Stromal cell of bone marrow (primary cell): ENCODE data around the gene SHISA7.

Experiments used
- DNase-seq: peaks from one replicate; pipeline ENCODE4 v3.0.0-alpha.2; 2012; ENCODE audit warnings: low read depth

The SHISA7 gene

DNA sequence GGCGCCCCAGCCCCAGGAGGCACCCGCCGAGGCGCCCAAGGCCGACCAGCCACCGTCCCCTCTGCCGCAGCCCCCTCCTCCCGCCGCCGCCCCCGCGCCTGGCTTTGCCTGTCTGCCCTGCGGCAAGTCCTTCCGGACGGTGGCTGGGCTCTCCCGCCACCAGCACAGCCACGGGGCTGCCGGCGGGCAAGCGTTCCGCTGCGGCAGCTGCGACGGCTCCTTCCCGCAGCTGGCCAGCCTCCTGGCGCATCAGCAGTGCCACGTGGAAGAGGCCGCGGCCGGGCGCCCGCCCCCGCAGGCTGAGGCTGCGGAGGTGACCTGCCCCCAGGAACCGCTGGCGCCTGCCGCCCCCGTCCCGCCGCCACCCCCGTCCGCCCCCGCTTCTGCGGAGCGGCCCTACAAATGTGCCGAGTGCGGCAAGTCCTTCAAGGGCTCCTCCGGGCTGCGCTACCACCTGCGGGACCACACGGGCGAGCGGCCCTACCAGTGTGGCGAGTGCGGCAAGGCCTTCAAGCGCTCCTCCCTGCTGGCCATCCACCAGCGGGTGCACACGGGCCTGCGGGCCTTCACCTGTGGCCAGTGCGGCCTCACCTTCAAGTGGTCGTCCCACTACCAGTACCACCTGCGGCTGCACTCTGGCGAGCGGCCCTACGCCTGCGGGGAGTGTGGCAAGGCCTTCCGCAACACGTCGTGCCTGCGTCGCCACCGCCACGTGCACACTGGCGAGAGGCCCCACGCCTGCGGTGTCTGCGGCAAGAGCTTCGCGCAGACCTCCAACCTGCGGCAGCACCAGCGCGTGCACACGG is 39.3 kb upstream of the SHISA7 start:
- DNase-seq, result no peak

- DNase-seq, result no peak
Observed at GRCh38 chr19:55481794-55482155, 38.7 kb upstream of the SHISA7 start.

GRCh38 chr19:55481148-55481793 is 38.2 kb upstream of the SHISA7 start:
- DNase-seq, result no peak

- DNase-seq, result no peak
Observed at GRCh38 chr19:55479451-55480230, 36.5 kb upstream of the SHISA7 start.

DNA sequence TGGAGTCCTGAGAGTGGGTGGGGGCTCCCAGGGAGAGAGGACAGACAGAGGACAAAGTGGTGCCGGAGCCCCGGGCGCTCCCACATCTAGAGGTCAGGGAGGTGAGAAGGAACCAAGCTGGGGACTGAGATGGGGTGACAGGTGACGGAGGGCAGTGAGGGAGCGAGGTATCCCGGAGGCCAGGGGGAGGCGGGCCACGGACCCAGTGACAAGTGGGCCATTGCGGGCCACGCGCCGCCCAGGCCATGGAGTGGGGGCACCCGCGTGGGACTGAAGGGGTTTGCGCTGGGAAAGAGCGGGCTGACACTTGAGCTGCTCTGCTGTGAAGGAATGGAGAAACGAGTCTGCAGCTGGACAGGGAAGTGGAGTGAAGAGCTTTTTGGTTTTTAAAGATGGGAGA is 35.9 kb upstream of the SHISA7 start:
- DNase-seq, result no peak

DNA sequence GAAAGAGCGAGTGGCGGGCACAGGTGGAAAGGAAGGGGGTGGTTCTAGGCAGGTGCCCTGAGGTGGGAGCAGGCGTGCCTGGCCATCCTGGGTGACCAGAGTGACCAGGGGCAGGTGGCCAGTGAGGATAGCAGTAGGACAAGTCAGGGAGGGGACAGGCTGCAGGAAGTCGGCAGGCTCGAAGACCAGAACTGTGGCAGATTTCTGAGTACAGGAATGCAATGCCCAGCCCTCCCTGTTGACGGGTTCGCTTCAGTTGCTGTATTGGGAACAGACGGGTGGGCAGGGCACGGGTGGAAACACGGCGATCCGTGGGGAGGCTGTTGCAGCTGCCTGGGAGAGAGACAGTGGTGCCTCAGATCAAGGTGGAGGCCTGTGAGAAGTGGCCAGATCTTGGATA is 35.3 kb upstream of the SHISA7 start:
- no peak for DNase-seq

DNA sequence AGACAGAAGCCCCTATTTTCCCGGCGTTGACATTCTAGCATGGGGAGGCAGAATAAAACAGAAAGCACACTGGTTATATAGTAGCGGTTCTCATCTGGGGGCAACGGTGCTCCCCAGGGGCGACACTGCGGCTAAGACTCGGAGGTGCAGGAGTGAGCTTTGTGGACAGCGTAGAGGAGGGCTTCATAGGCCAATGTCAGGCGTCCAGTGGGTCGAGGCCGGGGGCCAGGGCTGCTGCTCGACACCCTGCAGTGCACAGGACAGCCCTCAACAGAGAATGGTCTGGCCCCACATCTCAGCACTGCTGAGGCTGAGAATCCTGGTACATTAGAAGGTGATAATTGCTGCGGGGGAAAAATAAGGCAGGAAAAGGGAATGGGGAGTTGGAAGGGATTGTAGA is 34.8 kb upstream of the SHISA7 start:
- no peak for DNase-seq

GRCh38 chr19:55476100-55476775 is 33.1 kb upstream of the SHISA7 start, which contains the start of gene ZNF628:
ZNF628 (plus strand) TSS chr19:55476617; CDS start chr19:55479911, 3,294 bp downstream.
- peak; percentile 96 for DNase-seq

- no peak for DNase-seq
Observed at GRCh38 chr19:55474269-55475265, 31.5 kb upstream of the SHISA7 start.

GRCh38 chr19:55473225-55474012 is 30.3 kb upstream of the SHISA7 start:
- DNase-seq, result peak; percentile 50

DNA sequence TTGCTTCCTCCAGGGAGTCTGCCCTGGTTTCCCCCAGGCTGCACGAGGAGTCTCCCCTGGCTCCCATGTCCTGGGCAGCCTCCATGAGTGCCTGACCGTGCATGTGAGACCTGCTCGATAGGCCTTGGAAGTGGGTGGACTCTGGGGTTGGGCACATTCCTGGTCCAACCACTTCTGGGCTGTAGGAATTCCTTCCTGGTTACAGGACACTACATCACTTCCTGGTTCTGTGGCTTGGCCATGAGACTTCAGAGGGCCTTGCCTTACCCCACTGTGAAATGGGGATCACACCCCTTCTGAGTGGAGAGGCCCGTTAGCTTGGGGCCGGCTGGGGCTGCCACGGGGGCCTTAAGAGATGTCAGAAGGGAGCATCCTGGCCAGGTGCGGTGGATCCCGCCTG is 29.4 kb upstream of the SHISA7 start:
- DNase-seq, result peak; percentile 39

GRCh38 chr19:55471266-55471665 is 28.2 kb upstream of the SHISA7 start:
- no peak for DNase-seq

GRCh38 chr19:55468054-55468393 is 24.9 kb upstream of the SHISA7 start:
- no peak for DNase-seq

GRCh38 chr19:55467236-55468053 is 24.3 kb upstream of the SHISA7 start:
- peak; percentile 45 for DNase-seq

DNA sequence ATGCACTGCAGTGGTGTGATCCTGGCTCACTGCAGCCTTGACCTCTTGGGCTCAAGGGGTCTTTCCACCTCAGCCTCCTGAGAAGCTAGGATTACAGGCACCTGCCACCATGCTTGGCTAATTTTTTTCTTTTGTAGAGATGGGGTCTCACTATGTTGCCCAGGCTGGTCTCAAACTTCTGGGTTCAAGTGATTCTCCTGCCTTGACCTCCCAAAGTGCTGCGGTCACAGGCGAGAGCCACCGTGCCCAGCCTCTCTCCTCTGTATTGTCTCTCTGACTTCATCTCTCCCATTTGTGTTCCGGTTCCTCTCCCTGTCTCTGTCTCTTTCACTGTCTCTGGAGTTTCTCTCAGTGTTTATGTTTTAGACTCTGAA is 23.1 kb upstream of the SHISA7 start:
- no peak for DNase-seq

DNA sequence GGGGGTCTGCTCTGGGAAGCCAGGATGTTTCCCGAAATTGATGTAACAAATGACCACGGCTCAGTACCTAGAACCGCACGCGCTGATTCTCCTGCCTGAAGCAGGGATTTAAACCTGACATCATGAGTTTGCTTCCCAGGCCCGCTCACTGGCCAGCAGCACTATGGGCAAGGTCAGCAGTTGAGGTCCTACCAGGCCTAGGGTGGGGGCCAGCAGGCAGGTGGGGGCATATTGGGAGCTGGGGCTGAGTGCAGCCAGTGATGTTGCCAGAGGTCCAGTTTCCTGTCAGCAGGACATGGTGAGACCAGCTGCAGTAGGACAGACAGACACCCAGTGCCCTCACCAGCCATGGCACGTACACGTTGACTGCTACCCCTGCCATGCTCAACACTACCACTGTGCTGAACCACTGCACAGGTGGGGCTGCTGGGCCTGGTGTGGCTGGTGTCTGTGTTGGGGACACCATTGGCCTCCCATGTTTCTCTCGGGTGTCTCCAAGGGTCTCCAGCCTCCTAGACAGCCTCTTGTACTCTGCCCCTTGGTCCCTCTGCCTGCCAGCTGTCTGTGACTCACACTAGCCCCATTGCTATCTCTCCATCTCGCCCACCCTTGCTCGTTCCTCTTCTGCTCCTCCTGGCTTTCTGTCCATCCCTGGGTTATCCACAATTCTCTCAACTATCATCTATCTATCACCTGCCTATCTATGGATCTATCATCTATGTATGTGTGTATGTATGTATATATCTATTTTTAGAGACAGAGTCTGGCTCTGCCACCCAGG is 22.6 kb upstream of the SHISA7 start:
- DNase-seq, result no peak

GRCh38 chr19:55464662-55465054 is 21.6 kb upstream of the SHISA7 start, which contains the start of gene C19orf85:
C19orf85 (minus strand) TSS chr19:55464751; CDS start chr19:55464554, 197 bp downstream.
- DNase-seq, result no peak

DNA sequence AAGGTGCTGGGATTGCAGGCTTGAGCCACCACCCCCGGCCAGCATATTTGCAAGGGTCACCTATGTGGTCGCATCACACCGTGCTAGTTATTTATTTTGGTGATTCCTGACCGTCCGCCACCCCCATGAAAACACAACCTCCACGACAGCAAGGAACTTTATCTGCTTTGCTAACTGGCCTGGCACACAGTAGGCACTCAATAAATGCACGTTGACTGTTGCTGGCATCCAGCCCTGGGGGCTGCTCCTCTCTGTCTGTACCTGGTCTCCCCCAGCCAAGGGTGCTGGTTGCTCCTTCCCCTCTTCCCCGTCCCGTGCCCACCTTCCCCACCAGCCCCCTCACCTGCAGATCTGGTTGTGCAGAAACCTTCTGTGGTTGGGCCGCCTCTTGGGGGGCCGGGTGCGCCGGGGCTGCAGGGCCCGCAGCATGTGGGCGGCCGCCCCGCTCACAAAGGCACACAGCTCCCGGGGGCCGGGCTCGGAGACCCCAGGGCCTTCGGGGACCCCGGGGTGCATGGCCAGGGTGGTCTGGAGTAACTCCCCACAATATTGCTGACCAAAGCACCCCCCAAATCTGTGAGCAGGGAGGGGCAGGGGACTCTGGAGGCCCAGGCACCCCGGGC is 21.1 kb upstream of the SHISA7 start:
- DNase-seq, result no peak
